ENCODE measurements around the gene SYT9. TPM values are rescaled to one million over a fixed set of nuclear protein-coding genes. Genes with fewer than 3 reads are reported as not detected.

Gene SYT9
- total RNA-seq, 1 donor from 2014 or later = not detected

DNA sequence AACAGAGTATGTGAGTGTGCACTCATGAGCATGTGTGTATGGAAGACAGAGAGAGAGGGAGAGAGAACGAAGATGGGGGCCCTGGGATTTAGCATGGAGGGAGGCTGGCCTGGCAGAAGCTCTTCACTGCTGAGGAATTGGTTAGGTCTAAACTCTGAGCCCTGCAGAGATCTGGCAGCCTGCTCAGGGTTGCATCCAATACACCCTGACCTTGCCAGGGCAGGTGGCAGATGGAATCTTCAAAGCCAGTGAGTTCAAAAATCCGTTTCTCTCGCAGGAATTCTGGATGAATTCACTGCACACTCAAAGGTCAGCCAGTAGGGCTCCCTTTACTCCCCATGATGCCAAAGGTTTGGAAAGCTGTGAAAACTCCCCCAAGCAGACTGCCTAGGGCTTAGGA, 172.2 kb downstream of the SYT9 start:
- DNase-seq (ENCODE audit: low read depth) = no peak

GRCh38 chr11:7427733-7428132, 176.0 kb downstream of the SYT9 start:
- DNase-seq (ENCODE audit: low read depth) = peak; percentile 22

- no peak for DNase-seq (ENCODE audit: low read depth)
Measured at GRCh38 chr11:7428196-7428595, 176.5 kb downstream of the SYT9 start.

GRCh38 chr11:7430496-7430895, 178.8 kb downstream of the SYT9 start:
- DNase-seq (ENCODE audit: low read depth) = no peak

DNA sequence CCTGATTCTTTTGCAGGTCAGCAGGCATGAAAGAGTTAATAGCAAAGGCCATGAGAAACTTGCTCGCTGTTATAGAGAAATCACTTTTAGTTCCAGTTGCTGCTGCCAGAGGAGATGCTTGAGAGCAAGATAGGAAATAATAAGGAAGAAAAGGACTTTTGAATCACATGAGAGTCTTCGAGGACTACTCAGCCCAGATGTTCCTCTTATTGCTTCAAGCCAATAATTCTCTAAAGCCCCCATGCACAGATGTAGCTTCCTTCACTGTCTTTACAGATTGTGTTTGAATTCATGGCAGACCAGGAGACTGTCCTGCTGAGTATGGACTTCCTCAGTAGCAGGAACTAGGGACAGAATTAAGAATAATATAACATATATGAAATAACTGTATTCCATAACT, 183.5 kb downstream of the SYT9 start:
- DNase-seq (ENCODE audit: low read depth) = no peak

DNA sequence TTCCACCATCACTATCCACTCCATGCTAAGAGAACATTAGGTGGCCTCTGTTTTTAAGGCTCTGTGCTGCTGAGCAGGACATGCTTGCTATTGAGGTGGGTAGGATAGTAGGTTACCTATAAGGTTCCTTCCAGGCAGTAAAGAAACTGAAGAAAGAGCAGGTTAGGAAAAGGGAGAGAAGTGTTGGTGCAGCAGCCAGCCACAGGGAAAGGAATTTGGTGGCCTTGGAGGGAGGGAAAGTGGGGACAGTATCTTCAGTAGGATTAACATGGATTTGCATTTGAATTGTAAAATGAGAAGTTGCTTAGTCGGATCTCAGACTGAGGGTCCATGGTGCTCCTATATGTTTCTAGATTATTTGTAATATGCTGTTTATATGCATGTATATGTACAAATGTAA, 184.4 kb downstream of the SYT9 start:
- DNase-seq (ENCODE audit: low read depth) = no peak

DNA sequence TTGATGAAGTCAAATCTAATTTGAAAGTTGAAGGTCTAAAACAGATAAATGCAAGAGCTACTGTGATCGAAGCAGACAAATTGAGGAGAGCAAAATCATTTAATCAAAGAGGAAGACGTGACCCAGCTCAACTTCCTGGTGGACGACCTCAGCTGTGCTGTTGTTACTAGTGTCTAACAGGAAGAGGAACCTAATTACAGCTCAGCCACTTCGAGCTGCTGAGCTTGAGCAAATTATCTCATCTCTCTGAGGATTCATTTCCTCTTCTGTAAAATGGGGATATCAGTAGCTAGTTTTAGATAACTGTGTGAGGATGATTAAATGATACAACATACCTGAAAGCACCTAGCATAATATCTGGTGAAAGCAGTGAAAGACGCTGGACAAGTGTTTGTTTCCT, 185.0 kb downstream of the SYT9 start:
- DNase-seq (ENCODE audit: low read depth) = no peak

DNA sequence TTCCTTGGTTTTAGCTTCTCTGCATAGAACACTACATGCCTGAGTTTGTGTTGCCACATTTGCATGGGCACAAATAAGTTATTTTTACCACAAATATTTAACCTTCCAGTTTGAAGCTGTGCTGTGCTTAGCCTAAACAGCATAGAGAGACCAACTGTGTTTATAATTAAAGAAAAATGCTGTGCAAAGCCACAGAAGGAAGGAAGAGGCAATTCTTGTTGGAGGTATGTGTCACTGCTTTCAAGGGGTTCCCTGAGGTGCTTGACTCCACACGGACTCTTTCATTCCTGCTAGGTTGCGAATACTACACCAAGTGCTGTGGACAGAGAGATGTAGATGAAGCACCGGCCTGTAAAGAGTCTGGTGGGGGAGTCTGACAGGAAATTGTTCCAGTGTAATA, 186.0 kb downstream of the SYT9 start:
- DNase-seq (ENCODE audit: low read depth) = no peak

GRCh38 chr11:7439746-7440320, 188.1 kb downstream of the SYT9 start:
- no peak for DNase-seq (ENCODE audit: low read depth)

DNA sequence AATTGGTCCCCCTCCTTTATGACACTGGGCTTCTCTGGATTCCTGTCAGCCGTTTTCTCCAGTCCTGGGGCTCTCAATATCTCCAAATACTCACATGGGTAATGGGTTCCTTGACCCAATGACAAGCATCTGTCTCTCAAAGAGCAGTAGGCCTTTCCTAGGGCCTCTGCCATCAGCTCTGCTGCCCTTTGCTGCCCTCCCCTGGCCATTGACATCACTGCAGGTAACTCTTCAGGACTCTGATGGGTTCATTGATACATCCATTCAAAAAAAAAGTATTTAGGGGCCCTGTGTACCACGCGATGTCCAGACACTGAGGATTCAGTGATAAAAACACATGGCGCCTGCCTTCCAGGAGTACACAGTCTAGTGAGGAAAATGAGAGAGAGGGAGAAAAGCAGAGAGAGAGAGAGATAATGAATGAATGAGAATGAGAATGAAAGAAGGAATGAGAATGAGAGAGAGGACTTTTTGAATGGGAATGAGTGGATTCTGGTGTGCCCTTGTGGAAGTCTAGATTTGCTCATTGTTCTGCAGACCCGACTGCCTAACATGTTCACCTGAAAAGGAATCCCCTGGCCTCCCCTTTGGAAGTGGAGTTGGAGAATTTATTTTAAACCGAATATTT, 191.0 kb downstream of the SYT9 start:
- peak; percentile 40 for DNase-seq (ENCODE audit: low read depth)

GRCh38 chr11:7444091-7444981, 192.6 kb downstream of the SYT9 start:
- DNase-seq (ENCODE audit: low read depth) = no peak

- DNase-seq (ENCODE audit: low read depth) = no peak
Measured at GRCh38 chr11:7445564-7445963, 193.9 kb downstream of the SYT9 start.

GRCh38 chr11:7448201-7448600, 196.5 kb downstream of the SYT9 start:
- DNase-seq (ENCODE audit: low read depth) = no peak

DNA sequence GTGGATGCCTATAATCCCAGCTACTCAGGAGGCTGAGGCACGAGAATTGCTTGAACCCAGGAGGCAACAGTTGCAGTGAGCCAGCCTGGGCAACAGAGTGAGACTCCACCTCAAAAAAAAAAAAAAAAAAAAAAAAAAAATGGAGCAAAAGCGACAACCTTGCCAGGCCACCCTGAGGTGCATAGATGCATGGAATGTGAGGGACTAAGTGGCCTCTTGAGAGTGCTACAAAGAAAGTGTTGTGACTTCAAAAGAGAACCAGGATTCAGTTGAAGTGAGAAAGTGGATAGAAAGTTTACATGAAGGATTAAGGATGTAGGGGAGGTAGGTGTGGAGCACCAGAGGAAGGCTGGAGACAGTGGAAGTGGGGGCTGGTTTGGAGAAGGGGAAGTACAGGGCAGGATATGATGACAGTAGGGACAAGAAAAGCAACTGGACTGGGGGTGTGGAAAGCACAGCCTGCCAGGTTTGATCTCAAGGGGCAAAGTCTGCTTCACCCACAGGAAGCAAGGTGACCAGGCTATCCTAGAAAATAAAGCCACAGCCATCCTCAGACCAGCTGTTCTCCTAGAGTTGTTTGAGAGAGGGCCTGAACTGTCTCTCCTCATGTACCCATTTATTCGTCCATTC, 197.6 kb downstream of the SYT9 start:
- no peak for DNase-seq (ENCODE audit: low read depth)

GRCh38 chr11:7449841-7450214, 198.1 kb downstream of the SYT9 start:
- DNase-seq (ENCODE audit: low read depth) = no peak

DNA sequence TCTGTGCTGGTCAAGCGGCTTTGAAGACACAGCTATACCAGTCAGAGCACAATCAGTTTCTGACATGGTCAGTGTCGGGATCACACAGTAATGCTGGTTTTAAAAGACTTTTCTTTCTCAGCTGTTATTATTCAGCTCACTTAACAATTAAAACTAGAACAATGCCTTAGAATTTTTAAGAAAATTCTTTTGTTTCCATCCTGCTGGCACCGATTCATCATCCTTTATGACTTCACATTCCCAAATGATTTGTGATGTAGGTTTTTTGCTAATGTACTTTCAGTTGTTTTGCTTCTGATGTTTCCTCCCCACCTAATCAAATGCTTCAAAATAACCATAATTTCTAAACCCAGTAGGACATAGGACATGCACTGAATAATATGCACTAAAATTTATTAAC, 199.1 kb downstream of the SYT9 start:
- no peak for DNase-seq (ENCODE audit: low read depth)

DNA sequence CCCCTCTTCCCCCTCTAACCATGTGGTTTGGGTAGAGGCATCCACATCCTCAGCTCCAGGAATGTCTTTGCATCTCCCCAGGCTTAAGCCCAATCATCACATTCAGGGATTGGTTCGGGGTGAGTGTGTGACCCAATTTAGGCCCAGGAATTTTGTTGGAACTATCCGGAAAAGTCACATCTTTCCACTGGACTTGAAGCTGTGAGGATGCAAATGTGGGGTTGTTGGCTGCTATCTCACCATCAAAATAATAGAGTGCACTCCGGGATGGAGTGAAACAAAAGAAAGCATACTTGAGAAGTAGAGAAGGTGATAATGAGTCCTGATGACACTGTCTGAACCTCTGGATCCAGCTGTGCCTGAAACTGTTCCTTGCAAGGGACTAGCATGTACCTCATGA, 199.8 kb downstream of the SYT9 start:
- DNase-seq (ENCODE audit: low read depth) = no peak

GRCh38 chr11:7451952-7452494, 200.3 kb downstream of the SYT9 start:
- no peak for DNase-seq (ENCODE audit: low read depth)

DNA sequence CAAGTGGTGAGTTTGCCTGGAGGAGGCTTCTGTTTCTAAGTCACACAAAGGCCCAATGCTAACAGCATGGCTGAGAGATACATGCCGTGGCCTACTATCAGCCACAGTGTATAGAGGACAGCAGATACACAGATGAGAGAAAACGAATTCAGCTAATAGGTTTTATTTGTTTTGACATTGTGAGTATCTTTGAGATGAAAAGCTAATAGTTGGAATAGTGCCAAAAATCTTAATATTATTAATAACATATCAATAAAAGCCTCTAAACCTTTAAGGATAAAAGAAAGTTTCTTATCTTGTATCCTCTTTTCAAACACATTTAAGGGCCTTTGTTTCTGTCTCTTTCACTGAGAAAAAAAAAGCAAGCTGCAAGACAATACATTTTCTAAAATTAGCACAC, 203.2 kb downstream of the SYT9 start:
- DNase-seq (ENCODE audit: low read depth) = no peak

DNA sequence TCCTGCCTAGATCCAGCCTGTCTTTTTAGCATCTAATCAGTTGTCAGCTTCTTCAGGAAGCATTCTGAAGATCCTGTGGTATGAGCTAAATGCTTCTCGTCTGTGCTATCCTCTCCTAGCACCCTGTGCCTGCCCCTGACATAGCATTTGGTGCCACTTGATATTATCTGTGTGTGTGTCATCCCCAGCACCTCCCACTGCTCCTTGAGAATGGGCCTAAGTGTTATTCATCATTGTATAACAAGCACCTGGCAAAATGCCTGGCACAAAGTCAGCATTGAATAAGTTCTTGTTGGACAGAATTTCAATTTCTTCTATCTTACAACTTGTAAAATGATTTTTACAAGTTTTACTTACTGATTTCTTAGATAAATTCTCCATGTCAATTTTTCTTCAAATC, 205.5 kb downstream of the SYT9 start:
- peak; percentile 12 for DNase-seq (ENCODE audit: low read depth)

DNA sequence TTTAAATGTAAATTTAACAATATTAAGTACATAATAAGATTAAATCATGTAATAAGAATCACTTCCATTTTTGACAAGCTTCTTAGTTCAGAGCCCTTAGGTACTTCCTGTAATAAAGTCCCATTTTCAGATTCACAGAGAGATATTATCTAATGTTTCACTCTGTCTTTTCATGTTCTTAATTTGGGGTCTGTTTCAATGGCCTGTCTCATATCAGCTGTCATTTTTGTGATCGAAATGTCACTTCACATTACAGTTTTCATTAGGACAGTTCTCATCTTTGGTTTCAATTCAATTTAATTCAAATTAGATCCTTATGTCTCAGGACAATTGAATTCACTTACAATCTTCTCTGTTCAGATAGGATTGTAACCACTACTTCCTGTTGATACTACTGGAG, 211.0 kb downstream of the SYT9 start:
- no peak for DNase-seq (ENCODE audit: low read depth)

GRCh38 chr11:7467652-7468051, 215.9 kb downstream of the SYT9 start:
- DNase-seq (ENCODE audit: low read depth) = no peak
